Astrocyte (in vitro differentiated cells and primary cell): ENCODE results near the gene FAM76B. TPM values are rescaled to one million over a fixed set of nuclear protein-coding genes. Genes with fewer than 3 reads are reported as not detected.
A peak's percentile ranks its signal among the peaks of the same experiment; 100 is the strongest.

Source experiments
- DNase-seq: peaks from one replicate; pipeline ENCODE4 v3.0.0-alpha.2; 2010; ENCODE audit warnings: low read depth
- FAIRE-seq: peaks from 2 replicates; lab custom pipeline; 2011; peaks lifted over from hg19 to GRCh38; lab: Jason Lieb, UNC
- H2AFZ ChIP-seq: 2 replicates; pipeline ENCODE4 v1.6.0; 2012; ENCODE audit warnings: low read depth, low read length, inconsistent platforms
- H3K27ac ChIP-seq: 2 replicates; pipeline ENCODE4 v1.5.1; 2011; ENCODE audit warnings: low read depth, low read length, inconsistent platforms
- H3K27me3 ChIP-seq: 2 replicates; pipeline ENCODE4 v1.6.0; 2011; ENCODE audit warnings: low read length, inconsistent platforms; ENCODE audit not compliant: insufficient read depth
- H3K36me3 ChIP-seq: 2 replicates; pipeline ENCODE4 v1.5.1; 2011; ENCODE audit warnings: low read length, inconsistent platforms; ENCODE audit not compliant: insufficient read depth
- H3K4me1 ChIP-seq: 2 replicates; pipeline ENCODE4 v1.5.1; 2011; ENCODE audit warnings: low read length, inconsistent platforms; ENCODE audit not compliant: insufficient read depth
- H3K4me2 ChIP-seq: 2 replicates; pipeline ENCODE4 v1.6.0; 2012; ENCODE audit warnings: low read length, inconsistent platforms
- H3K4me3 ChIP-seq: 2 replicates; pipeline ENCODE4 v1.5.1; 2011; ENCODE audit warnings: low read depth, mild to moderate bottlenecking, low read length, inconsistent platforms; ENCODE audit not compliant: insufficient read depth
- H3K79me2 ChIP-seq: 2 replicates; pipeline ENCODE4 v1.6.0; 2012; ENCODE audit warnings: mild to moderate bottlenecking, low read length, inconsistent platforms; ENCODE audit not compliant: insufficient read depth
- H3K9ac ChIP-seq: 2 replicates; pipeline ENCODE4 v1.6.0; 2012; ENCODE audit warnings: mild to moderate bottlenecking, low read length, inconsistent platforms
- H3K9me3 ChIP-seq: 2 replicates; pipeline ENCODE4 v1.5.1; 2012; ENCODE audit warnings: low read depth, mild to moderate bottlenecking, low read length, inconsistent platforms; ENCODE audit not compliant: insufficient read depth
- H4K20me1 ChIP-seq: 2 replicates; pipeline ENCODE4 v1.6.0; 2012; ENCODE audit warnings: low read length, inconsistent platforms; ENCODE audit not compliant: insufficient read depth
- H3K27ac Mint-ChIP-seq: one replicate; pipeline ENCODE4 v1.8.0; 2021; ENCODE audit warnings: mild to moderate bottlenecking, mixed read lengths; ENCODE audit not compliant: unreplicated experiment
- H3K27me3 Mint-ChIP-seq: one replicate; pipeline ENCODE4 v1.8.0; 2021; ENCODE audit warnings: low read depth, mixed read lengths; ENCODE audit not compliant: unreplicated experiment
- H3K36me3 Mint-ChIP-seq: one replicate; pipeline ENCODE4 v1.8.0; 2021; ENCODE audit warnings: low read depth, mixed read lengths; ENCODE audit not compliant: unreplicated experiment
- H3K4me1 Mint-ChIP-seq: one replicate; pipeline ENCODE4 v1.8.0; 2021; ENCODE audit warnings: low read depth, mixed read lengths; ENCODE audit not compliant: unreplicated experiment
- H3K4me3 Mint-ChIP-seq: one replicate; pipeline ENCODE4 v1.8.0; 2021; ENCODE audit warnings: mild to moderate bottlenecking, moderate library complexity, mixed read lengths; ENCODE audit not compliant: unreplicated experiment
- H3K9me3 Mint-ChIP-seq: one replicate; pipeline ENCODE4 v1.8.0; 2021; ENCODE audit warnings: mild to moderate bottlenecking, mixed read lengths; ENCODE audit not compliant: unreplicated experiment
- CTCF ChIP-seq: IDR thresholded peaks from 2 replicates; pipeline ENCODE4 v1.5.1; 2011; ENCODE audit warnings: low read depth, mild to moderate bottlenecking, inconsistent platforms, low read length, moderate library complexity; ENCODE audit not compliant: insufficient read depth
- EZH2 ChIP-seq: IDR thresholded peaks from 2 replicates; pipeline ENCODE4 v1.6.1; 2012; ENCODE audit warnings: mild to moderate bottlenecking, low read length, inconsistent platforms; ENCODE audit not compliant: insufficient read depth
- total RNA-seq: library from RNA; stranded (reverse); gene quantifications from 2 replicates; pipeline ENCODE4 v1.2.1, GENCODE V29; 2021

The FAM76B gene
- total RNA-seq, 1 donor from 2014 or later, result 19.7 TPM

- Mint-ChIP-seq H3K4me3 (no peak overlapping the region), H3K36me3 (no peaks in the 10 kb centered on the region), H3K9me3 (no peaks in the 10 kb centered on the region), H3K4me1 (peaks cover 7% of the 10 kb centered on the region), H3K27me3 (no peaks in the 10 kb centered on the region), H3K27ac (peak overlapping the region; percentile 70)
- no peak for FAIRE-seq
- no peaks in the 10 kb centered on the region for H3K9me3 ChIP-seq
- H3K9ac ChIP-seq, result no peak overlapping the region
- DNase-seq, result no peak
- no peak for TF ChIP-seq CTCF
- TF ChIP-seq EZH2, result no peak
- no peaks in the 10 kb centered on the region for H4K20me1 ChIP-seq
- H3K27me3 ChIP-seq, result no peaks in the 10 kb centered on the region
- H3K36me3 ChIP-seq, result peaks cover 6% of the 10 kb centered on the region
- H3K4me2 ChIP-seq, result no peak overlapping the region
- no peaks in the 10 kb centered on the region for H3K4me1 ChIP-seq
- H2AFZ ChIP-seq, result no peak overlapping the region
- H3K27ac ChIP-seq, result no peak overlapping the region
- no peak overlapping the region for H3K4me3 ChIP-seq
- H3K79me2 ChIP-seq, result no peaks in the 10 kb centered on the region
Measured at GRCh38 chr11:95768521-95768920, 21.1 kb downstream of the FAM76B start.

- Histone ChIP-seq H3K4me1 (no peaks in the 10 kb centered on the region), H3K9ac (no peak overlapping the region), H3K4me2 (no peak overlapping the region), H2AFZ (no peak overlapping the region), H3K27ac (no peak overlapping the region), H4K20me1 (no peaks in the 10 kb centered on the region), H3K9me3 (no peaks in the 10 kb centered on the region), H3K36me3 (peaks cover 3% of the 10 kb centered on the region), H3K27me3 (no peaks in the 10 kb centered on the region), H3K4me3 (no peak overlapping the region), H3K79me2 (no peaks in the 10 kb centered on the region)
- peaks cover 9% of the 10 kb centered on the region for H3K4me1 Mint-ChIP-seq
- FAIRE-seq, result peak; percentile 64
- H3K4me3 Mint-ChIP-seq, result no peak overlapping the region
- H3K27ac Mint-ChIP-seq, result no peak overlapping the region
- H3K36me3 Mint-ChIP-seq, result no peaks in the 10 kb centered on the region
- no peaks in the 10 kb centered on the region for H3K9me3 Mint-ChIP-seq
- peak; percentile 8 for DNase-seq
- TF ChIP-seq CTCF (no peak), EZH2 (no peak)
- H3K27me3 Mint-ChIP-seq, result no peaks in the 10 kb centered on the region
Measured at GRCh38 chr11:95767498-95767897, 22.1 kb downstream of the FAM76B start.

- H3K9me3 ChIP-seq, result no peaks in the 10 kb centered on the region
- H3K9ac ChIP-seq, result no peak overlapping the region
- H4K20me1 ChIP-seq, result no peaks in the 10 kb centered on the region
- H3K36me3 ChIP-seq, result peaks cover 3% of the 10 kb centered on the region
- Mint-ChIP-seq H3K36me3 (no peaks in the 10 kb centered on the region), H3K27ac (no peak overlapping the region), H3K4me3 (no peak overlapping the region), H3K9me3 (no peaks in the 10 kb centered on the region), H3K27me3 (no peaks in the 10 kb centered on the region), H3K4me1 (peaks cover 10% of the 10 kb centered on the region)
- no peak for TF ChIP-seq CTCF
- TF ChIP-seq EZH2, result no peak
- no peaks in the 10 kb centered on the region for H3K79me2 ChIP-seq
- no peaks in the 10 kb centered on the region for H3K27me3 ChIP-seq
- H3K27ac ChIP-seq, result no peak overlapping the region
- H3K4me3 ChIP-seq, result no peak overlapping the region
- no peak for DNase-seq
- no peak overlapping the region for H3K4me2 ChIP-seq
- no peak overlapping the region for H2AFZ ChIP-seq
- FAIRE-seq, result no peak
- no peaks in the 10 kb centered on the region for H3K4me1 ChIP-seq
Measured at GRCh38 chr11:95766701-95767100, 22.9 kb downstream of the FAM76B start.
